Activated CD4-positive, alpha-beta T cell treated with anti-CD3 and anti-CD28 coated beads, Interleukin-2, amount 10 ng/mL, durations not matched to agents 24 days and 14 days (primary cell): ENCODE results near the gene ACSM2B. TPM values are rescaled to one million over a fixed set of nuclear protein-coding genes. Genes with fewer than 3 reads are reported as not detected.
A peak's percentile ranks its signal among the peaks of the same experiment; 100 is the strongest.
"Not testable (repeated sequence)": the region's sequence is repeated elsewhere in the genome, so short reads cannot be mapped to it uniquely, and the experiment has no call there.

ENCODE experiments used
- DNase-seq: peaks from one replicate; pipeline ENCODE4 v3.0.0; 2022
- H3K27ac Mint-ChIP-seq: one replicate; pipeline ENCODE4 v1.8.0; 2022; ENCODE audit warnings: mild to moderate bottlenecking, mixed read lengths
- H3K27me3 Mint-ChIP-seq: one replicate; pipeline ENCODE4 v1.8.0; 2022; ENCODE audit warnings: mixed read lengths
- H3K36me3 Mint-ChIP-seq: one replicate; pipeline ENCODE4 v1.8.0; 2022; ENCODE audit warnings: low read depth, mild to moderate bottlenecking, mixed read lengths
- H3K4me1 Mint-ChIP-seq: one replicate; pipeline ENCODE4 v1.8.0; 2021; ENCODE audit warnings: mixed read lengths
- H3K4me3 Mint-ChIP-seq: one replicate; pipeline ENCODE4 v1.8.0; 2022; ENCODE audit warnings: mild to moderate bottlenecking, moderate library complexity, mixed read lengths
- H3K9me3 Mint-ChIP-seq: one replicate; pipeline ENCODE4 v1.8.0; 2021; ENCODE audit warnings: mixed read lengths
- intact Hi-C: fragments of 100-400 bp; cut with micrococcal nuclease; formaldehyde crosslinking; loops from one replicate; pipeline ENCODE4 v1.15.1; 2023
- total RNA-seq: library from RNA; stranded (reverse); gene quantifications from 2 replicates; pipeline ENCODE4 v1.2.3, GENCODE V29; 2022

Gene ACSM2B
- total RNA-seq, 1 donor from 2014 or later, result not detected

- Mint-ChIP-seq H3K27ac (no peak overlapping the region), H3K27me3 (peaks cover 8% of the 10 kb centered on the region), H3K36me3 (no peaks in the 10 kb centered on the region), H3K4me1 (no peaks in the 10 kb centered on the region), H3K4me3 (no peak overlapping the region), H3K9me3 (no peaks in the 10 kb centered on the region)
- intact Hi-C loops, result no loop called here
- DNase-seq, result no peak
Measured at GRCh38 chr16:20611350-20611902, 35.3 kb upstream of the ACSM2B start.

GRCh38 chr16:20610892-20611349 is 34.8 kb upstream of the ACSM2B start:
- no peaks in the 10 kb centered on the region for H3K9me3 Mint-ChIP-seq
- H3K4me1 Mint-ChIP-seq, result no peaks in the 10 kb centered on the region
- no peak for DNase-seq
- no peak overlapping the region for H3K4me3 Mint-ChIP-seq
- intact Hi-C loops, result no loop called here
- no peak overlapping the region for H3K27ac Mint-ChIP-seq
- H3K27me3 Mint-ChIP-seq, result peaks cover 6% of the 10 kb centered on the region
- no peaks in the 10 kb centered on the region for H3K36me3 Mint-ChIP-seq

- no peaks in the 10 kb centered on the region for H3K9me3 Mint-ChIP-seq
- H3K4me3 Mint-ChIP-seq, result no peak overlapping the region
- H3K27ac Mint-ChIP-seq, result no peak overlapping the region
- DNase-seq, result no peak
- peaks cover 6% of the 10 kb centered on the region for H3K27me3 Mint-ChIP-seq
- H3K4me1 Mint-ChIP-seq, result no peaks in the 10 kb centered on the region
- intact Hi-C loops, result no loop called here
- no peaks in the 10 kb centered on the region for H3K36me3 Mint-ChIP-seq
Measured at GRCh38 chr16:20610211-20610891, 34.2 kb upstream of the ACSM2B start.

- H3K4me1 Mint-ChIP-seq, H3K27ac Mint-ChIP-seq, intact Hi-C loops, H3K9me3 Mint-ChIP-seq, H3K4me3 Mint-ChIP-seq, H3K27me3 Mint-ChIP-seq, H3K36me3 Mint-ChIP-seq: not testable (repeated sequence)
- DNase-seq, result peak; percentile 64
Measured at GRCh38 chr16:20602205-20602604, 26.0 kb upstream of the ACSM2B start.

- H3K9me3 Mint-ChIP-seq, H3K4me3 Mint-ChIP-seq, H3K27me3 Mint-ChIP-seq, intact Hi-C loops, H3K4me1 Mint-ChIP-seq, H3K27ac Mint-ChIP-seq, H3K36me3 Mint-ChIP-seq, DNase-seq: not testable (repeated sequence)
Measured at GRCh38 chr16:20599475-20599874, 23.3 kb upstream of the ACSM2B start.

- peak; percentile 48 for DNase-seq
- H3K4me3 Mint-ChIP-seq, result no peak overlapping the region
- intact Hi-C loops, result no loop called here
- no peaks in the 10 kb centered on the region for H3K9me3 Mint-ChIP-seq
- H3K27ac Mint-ChIP-seq, result no peak overlapping the region
- H3K4me1 Mint-ChIP-seq, result no peaks in the 10 kb centered on the region
- no peaks in the 10 kb centered on the region for H3K27me3 Mint-ChIP-seq
- H3K36me3 Mint-ChIP-seq, result no peaks in the 10 kb centered on the region
Measured at GRCh38 chr16:20598832-20599469, 22.8 kb upstream of the ACSM2B start.

GRCh38 chr16:20595694-20596093 is 19.5 kb upstream of the ACSM2B start:
- intact Hi-C loops, H3K27ac Mint-ChIP-seq, H3K9me3 Mint-ChIP-seq, H3K36me3 Mint-ChIP-seq, H3K27me3 Mint-ChIP-seq, H3K4me3 Mint-ChIP-seq, DNase-seq, H3K4me1 Mint-ChIP-seq: not testable (repeated sequence)

- H3K4me3 Mint-ChIP-seq, H3K27me3 Mint-ChIP-seq, H3K9me3 Mint-ChIP-seq, intact Hi-C loops, H3K36me3 Mint-ChIP-seq, H3K27ac Mint-ChIP-seq, H3K4me1 Mint-ChIP-seq, DNase-seq: not testable (repeated sequence)
Measured at GRCh38 chr16:20595068-20595467, 18.9 kb upstream of the ACSM2B start.

GRCh38 chr16:20592780-20593179 is 16.6 kb upstream of the ACSM2B start:
- H3K27ac Mint-ChIP-seq, result not testable (repeated sequence)

GRCh38 chr16:20589486-20589885 is 13.3 kb upstream of the ACSM2B start:
- H3K4me1 Mint-ChIP-seq, H3K36me3 Mint-ChIP-seq, H3K27me3 Mint-ChIP-seq, H3K9me3 Mint-ChIP-seq, H3K4me3 Mint-ChIP-seq, H3K27ac Mint-ChIP-seq, intact Hi-C loops, DNase-seq: not testable (repeated sequence)

More at GRCh38 chr16:20592780-20593179, 16.6 kb upstream of the ACSM2B start:
- intact Hi-C loops, H3K4me1 Mint-ChIP-seq, H3K4me3 Mint-ChIP-seq, DNase-seq, H3K36me3 Mint-ChIP-seq, H3K9me3 Mint-ChIP-seq, H3K27me3 Mint-ChIP-seq: not testable (repeated sequence)

GRCh38 chr16:20587645-20588074 is 11.5 kb upstream of the ACSM2B start:
- DNase-seq, H3K27ac Mint-ChIP-seq, H3K36me3 Mint-ChIP-seq, H3K4me1 Mint-ChIP-seq, H3K27me3 Mint-ChIP-seq, H3K9me3 Mint-ChIP-seq, H3K4me3 Mint-ChIP-seq, intact Hi-C loops: not testable (repeated sequence)

GRCh38 chr16:20586716-20587115 is 10.5 kb upstream of the ACSM2B start:
- not testable (repeated sequence) for H3K36me3 Mint-ChIP-seq, H3K27me3 Mint-ChIP-seq

GRCh38 chr16:20586112-20586511 is 9.9 kb upstream of the ACSM2B start:
- intact Hi-C loops, H3K27me3 Mint-ChIP-seq, H3K9me3 Mint-ChIP-seq, H3K36me3 Mint-ChIP-seq, H3K27ac Mint-ChIP-seq, H3K4me3 Mint-ChIP-seq, DNase-seq, H3K4me1 Mint-ChIP-seq: not testable (repeated sequence)

More at GRCh38 chr16:20586716-20587115, 10.5 kb upstream of the ACSM2B start:
- H3K4me3 Mint-ChIP-seq, DNase-seq, intact Hi-C loops, H3K4me1 Mint-ChIP-seq, H3K27ac Mint-ChIP-seq, H3K9me3 Mint-ChIP-seq: not testable (repeated sequence)

- H3K4me1 Mint-ChIP-seq, intact Hi-C loops, H3K36me3 Mint-ChIP-seq, DNase-seq, H3K4me3 Mint-ChIP-seq, H3K9me3 Mint-ChIP-seq, H3K27ac Mint-ChIP-seq, H3K27me3 Mint-ChIP-seq: not testable (repeated sequence)
Measured at GRCh38 chr16:20580487-20581259, 4.5 kb upstream of the ACSM2B start.
